NCI-H2081 (cell line): ENCODE measurements around the gene GUSB.
"Not testable (repeated sequence)": the region's sequence is repeated elsewhere in the genome, so short reads cannot be mapped to it uniquely, and the experiment has no call there.

Experiments
- DNase-seq, 2 experiments: peaks; one replicate each; lab custom pipeline; 2025; lab: John Stamatoyannopoulos, UW

Gene GUSB

GRCh38 chr7:65975814-65976445, 6.1 kb downstream of the GUSB start:
- no peak for DNase-seq

- no peak for DNase-seq
Measured at GRCh38 chr7:65974876-65975275, 7.1 kb downstream of the GUSB start.

GRCh38 chr7:65974191-65974801, 7.7 kb downstream of the GUSB start:
- no peak for DNase-seq

- no peak for DNase-seq
Measured at GRCh38 chr7:65972976-65973375, 9.0 kb downstream of the GUSB start.

GRCh38 chr7:65971021-65971420, 11.0 kb downstream of the GUSB start:
- no peak for DNase-seq

- DNase-seq: no peak
Measured at GRCh38 chr7:65968256-65969185, 13.5 kb downstream of the GUSB start.

GRCh38 chr7:65967361-65968155, 14.5 kb downstream of the GUSB start:
- DNase-seq: no peak

- no peak for DNase-seq
Measured at GRCh38 chr7:65966146-65966545, 15.9 kb downstream of the GUSB start.

- DNase-seq: not testable (repeated sequence)
Measured at GRCh38 chr7:65964671-65965070, 17.3 kb downstream of the GUSB start.

- no peak for DNase-seq
Measured at GRCh38 chr7:65962033-65962432, 20.0 kb downstream of the GUSB start.

- no peak for DNase-seq
Measured at GRCh38 chr7:65960351-65961074, 21.5 kb downstream of the GUSB start.

GRCh38 chr7:65955718-65956117, 26.3 kb downstream of the GUSB start:
- no peak for DNase-seq

GRCh38 chr7:65953890-65954450, 28.0 kb downstream of the GUSB start:
- no peak for DNase-seq

- DNase-seq: no peak
Measured at GRCh38 chr7:65953001-65953720, 28.9 kb downstream of the GUSB start.

GRCh38 chr7:65951837-65952578, 30.0 kb downstream of the GUSB start:
- peak in 1 of 2 experiments; percentile 38 for DNase-seq

- no peak for DNase-seq
Measured at GRCh38 chr7:65946904-65947303, 35.1 kb downstream of the GUSB start.

GRCh38 chr7:65945787-65946186, 36.2 kb downstream of the GUSB start:
- not testable (repeated sequence) for DNase-seq

- no peak for DNase-seq
Measured at GRCh38 chr7:65938336-65938895, 43.6 kb downstream of the GUSB start.

- DNase-seq: no peak
Measured at GRCh38 chr7:65937296-65937695, 44.7 kb downstream of the GUSB start.
